ENCODE results near the gene TPSG1.

GRCh38 chr16:1260101-1260680 is 35.1 kb upstream of the TPSG1 start:
- TF ChIP-seq TAF1 (IDR thresholded peaks at IDR 0.05; ENCODE audit: borderline replicate concordance, low read depth, low read length) (no peak), POLR2A (IDR thresholded peaks at IDR 0.05; ENCODE audit: low read depth, low read length) (no peak), POLR2AphosphoS5 (IDR thresholded peaks at IDR 0.05; ENCODE audit: low read depth, low read length) (no peak)

Data from GM12892 (cell line).